ENCODE results near the gene CDCA7L.

CDCA7L gene, protein sequence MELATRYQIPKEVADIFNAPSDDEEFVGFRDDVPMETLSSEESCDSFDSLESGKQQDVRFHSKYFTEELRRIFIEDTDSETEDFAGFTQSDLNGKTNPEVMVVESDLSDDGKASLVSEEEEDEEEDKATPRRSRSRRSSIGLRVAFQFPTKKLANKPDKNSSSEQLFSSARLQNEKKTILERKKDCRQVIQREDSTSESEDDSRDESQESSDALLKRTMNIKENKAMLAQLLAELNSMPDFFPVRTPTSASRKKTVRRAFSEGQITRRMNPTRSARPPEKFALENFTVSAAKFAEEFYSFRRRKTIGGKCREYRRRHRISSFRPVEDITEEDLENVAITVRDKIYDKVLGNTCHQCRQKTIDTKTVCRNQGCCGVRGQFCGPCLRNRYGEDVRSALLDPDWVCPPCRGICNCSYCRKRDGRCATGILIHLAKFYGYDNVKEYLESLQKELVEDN

GRCh38 chr7:21945454-21946221 is at the start of gene CDCA7L:
TSS of gene CDCA7L (minus strand) at chr7:21945899. CDS start at chr7:21945804, 95 bp downstream.
- DNase-seq (ENCODE audit: low read depth) = peak; percentile 78

GRCh38 chr7:21986096-21986495 is 40.4 kb upstream of the CDCA7L start:
- no peak for DNase-seq (ENCODE audit: low read depth)

DNA sequence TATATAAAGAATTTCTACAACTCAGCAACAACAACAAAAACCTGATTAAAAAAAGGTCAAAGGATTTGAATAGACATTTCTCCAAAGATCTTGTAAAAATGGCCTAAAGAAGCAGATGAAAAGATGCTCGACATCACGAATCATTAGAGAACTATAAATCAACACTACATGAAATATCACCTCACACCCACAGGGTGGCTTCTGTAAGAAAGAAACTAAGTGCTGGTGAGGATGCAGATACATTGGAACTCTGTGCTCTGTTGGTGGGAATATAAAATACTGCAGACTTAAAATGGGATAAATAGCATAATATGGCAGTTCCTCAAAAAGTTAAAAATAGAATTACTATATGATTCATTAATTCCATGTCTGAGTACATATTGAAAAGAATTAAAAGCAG is 38.3 kb upstream of the CDCA7L start:
- no peak for DNase-seq (ENCODE audit: low read depth)

GRCh38 chr7:21983056-21983455 is 37.4 kb upstream of the CDCA7L start:
- no peak for DNase-seq (ENCODE audit: low read depth)

DNA sequence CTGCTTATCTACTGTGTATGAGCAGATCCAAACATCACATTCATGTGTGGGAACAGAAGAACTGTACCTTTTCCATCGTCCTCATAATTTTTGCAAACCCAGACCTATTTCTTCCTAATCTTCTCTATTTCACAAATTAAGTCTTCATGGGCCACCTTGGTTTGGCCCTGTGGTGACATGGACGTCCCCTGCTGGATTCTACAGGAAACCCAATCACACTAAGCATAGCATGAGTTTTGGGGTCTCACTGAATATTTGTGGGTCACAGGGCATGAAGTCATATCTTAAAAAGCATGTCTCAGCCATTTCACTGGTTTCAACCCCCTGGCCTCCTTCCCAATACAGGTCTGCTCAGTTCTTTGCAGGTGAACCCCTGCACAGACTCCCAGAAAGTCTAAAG is 35.8 kb upstream of the CDCA7L start:
- DNase-seq (ENCODE audit: low read depth) = no peak

- DNase-seq (ENCODE audit: low read depth) = no peak
Observed at GRCh38 chr7:21980926-21981500, 35.3 kb upstream of the CDCA7L start.

DNA sequence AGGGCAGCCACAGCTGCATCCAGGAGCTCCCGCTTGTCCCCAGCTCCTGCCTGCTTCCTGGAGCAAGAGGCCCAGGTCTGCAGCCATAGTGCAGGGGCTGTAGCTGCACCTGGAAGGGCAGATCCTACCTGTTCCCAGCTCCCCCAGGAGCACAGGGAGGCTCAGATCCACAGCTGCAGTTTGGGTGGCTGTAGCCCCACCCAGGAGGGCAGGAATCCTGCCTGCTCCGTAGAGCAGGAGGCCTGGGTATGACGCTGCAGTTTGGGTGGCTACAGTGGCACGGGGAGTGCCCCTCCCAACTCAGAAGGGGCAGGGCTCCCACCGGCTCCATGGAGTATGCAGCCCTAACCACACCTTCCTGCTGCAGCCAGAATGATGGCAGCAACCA is 26.7 kb upstream of the CDCA7L start:
- DNase-seq (ENCODE audit: low read depth) = no peak

DNA sequence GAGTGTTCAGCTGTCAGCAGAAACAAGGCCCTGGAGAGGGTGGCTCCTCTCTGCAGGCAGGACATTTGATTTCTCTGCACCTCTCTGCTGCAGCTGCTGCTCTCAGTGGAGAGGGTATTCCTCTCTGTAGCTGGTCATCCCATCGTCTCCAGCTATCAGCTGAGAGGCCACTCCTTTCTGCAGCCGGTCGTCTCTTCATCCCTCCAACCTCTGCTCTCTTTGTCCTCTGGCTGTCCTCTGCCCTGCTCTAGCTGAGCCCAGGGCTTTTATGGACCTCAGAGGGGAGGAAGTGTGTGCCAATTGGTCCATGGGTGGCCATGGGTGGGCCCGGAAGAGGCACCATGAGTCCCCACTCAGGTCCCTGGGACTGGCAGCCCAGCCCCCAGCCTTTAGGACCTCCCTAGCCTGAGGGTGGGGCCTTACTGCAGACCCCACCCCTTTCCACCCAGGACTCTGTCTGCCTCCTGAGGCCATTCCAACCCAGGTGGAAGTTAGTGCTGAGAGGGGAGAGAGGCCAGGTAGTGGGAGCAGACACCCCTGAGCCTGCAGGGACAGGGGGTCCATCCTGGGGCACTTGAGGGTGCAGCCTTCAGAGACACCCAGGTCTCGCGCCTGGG is 26.2 kb upstream of the CDCA7L start:
- DNase-seq (ENCODE audit: low read depth) = no peak

- DNase-seq (ENCODE audit: low read depth) = no peak
Observed at GRCh38 chr7:21969822-21970221, 24.1 kb upstream of the CDCA7L start.

DNA sequence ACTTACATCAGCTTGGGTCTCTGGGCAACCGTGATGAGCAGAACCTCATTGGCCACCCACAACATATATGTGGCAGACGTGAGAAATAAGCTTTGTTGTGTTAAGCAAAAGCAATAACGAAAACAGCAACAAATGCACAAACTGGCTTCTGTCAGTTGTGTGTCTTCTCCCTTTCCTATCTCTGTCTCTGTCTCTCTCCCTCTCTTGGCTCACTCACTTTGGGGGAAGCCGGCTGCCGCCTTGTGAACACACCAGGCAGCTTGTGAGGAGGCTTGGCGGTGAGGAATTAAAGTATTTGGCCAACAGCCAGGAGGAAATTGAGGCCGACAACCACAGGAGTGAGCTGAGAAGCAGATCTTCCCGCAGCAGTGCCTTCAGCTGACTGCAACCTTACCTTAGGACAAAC is 21.9 kb upstream of the CDCA7L start:
- DNase-seq (ENCODE audit: low read depth) = no peak

GRCh38 chr7:21966271-21966670 is 20.6 kb upstream of the CDCA7L start:
- DNase-seq (ENCODE audit: low read depth) = no peak

GRCh38 chr7:21965291-21965690 is 19.6 kb upstream of the CDCA7L start:
- no peak for DNase-seq (ENCODE audit: low read depth)

DNA sequence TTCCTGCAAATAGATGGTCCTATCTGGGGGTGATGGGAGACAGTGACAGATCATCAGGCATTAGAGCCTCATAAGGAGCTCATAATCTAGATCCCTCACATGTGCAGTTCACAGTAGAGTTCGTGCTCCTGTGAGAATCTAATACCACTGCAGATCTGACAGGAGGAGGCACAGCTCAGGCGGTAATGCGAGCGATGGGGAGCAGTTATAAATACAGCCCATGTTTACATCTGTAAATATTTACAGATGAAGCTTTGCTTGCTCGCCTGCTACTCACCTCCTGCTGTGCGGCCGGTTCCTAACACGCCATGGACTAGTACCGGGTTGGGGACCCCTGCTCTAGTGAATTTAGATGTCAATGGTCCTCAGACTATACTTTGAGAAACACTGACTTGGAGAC is 17.0 kb upstream of the CDCA7L start:
- no peak for DNase-seq (ENCODE audit: low read depth)

DNA sequence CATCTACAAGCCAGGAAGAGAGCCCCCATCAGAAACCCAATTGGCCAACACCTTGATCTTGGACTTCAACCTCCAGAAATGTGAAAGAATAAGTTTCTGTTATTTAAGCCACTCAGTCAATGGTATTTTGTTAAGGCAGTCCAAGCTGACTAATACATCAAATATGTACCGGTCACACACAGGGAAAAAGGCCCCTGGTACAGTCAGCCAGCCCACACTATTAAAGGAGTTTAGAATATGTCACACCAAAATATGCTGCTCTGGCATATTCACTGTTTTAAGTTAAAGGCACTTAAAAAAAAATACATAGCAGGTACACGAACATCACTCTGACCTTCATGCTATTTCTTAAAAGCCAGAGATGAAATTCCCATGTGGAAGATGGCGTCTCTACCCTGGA is 15.2 kb upstream of the CDCA7L start:
- peak; percentile 84 for DNase-seq (ENCODE audit: low read depth)

- no peak for DNase-seq (ENCODE audit: low read depth)
Observed at GRCh38 chr7:21959387-21959776, 13.7 kb upstream of the CDCA7L start.

GRCh38 chr7:21953781-21954180 is 8.1 kb upstream of the CDCA7L start:
- no peak for DNase-seq (ENCODE audit: low read depth)

DNA sequence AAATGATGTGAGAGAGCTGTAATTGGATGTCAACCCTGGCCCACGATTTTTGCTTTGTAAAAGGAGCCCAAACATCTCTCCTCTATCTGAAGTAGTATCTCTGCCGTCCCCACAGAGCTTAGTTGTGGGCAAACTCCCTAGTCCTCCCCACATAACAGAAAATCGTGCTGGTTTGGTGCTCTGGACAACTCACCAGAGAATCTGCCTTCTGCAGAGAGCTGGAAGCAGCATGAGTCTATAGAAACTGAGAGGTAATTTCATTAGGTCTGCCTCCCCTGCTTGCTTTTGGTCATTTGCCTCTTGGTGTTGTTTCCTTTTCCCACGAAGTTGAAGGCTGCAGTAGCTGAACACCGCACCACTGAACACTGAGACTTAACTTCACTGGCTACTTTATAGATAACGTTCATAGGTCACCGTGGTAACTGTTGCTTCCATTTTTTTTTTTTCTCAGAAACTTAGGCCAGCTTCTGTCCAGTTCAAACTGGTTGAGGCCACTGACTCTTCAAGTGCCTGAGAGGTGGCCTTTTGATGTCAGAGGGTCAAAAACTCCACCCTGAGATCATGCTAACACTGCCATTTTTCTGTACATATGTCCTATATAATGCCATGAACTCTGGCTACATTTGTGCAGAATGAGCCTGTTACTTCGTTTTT is 3.3 kb upstream of the CDCA7L start:
- no peak for DNase-seq (ENCODE audit: low read depth)

DNA sequence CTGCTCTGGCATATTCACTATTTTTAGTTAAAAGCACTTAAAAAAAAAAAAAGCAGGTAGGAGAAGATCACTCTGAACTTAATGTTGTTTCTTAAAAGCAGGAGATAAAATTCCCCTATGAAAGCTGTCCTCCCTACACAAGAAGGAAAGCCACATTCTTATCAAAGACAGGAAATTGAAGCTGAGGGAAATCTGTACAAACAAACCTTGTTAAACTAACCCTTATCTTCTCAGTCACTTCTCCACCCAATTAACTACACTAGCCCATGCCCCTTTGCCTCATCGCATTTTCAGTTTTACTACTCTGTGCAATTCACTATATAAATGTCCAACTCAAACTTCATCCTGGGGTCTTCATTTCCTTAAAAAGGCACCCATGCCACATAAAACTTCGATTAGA is 2.7 kb upstream of the CDCA7L start:
- DNase-seq (ENCODE audit: low read depth) = no peak

GRCh38 chr7:21947946-21948345 is 2.2 kb upstream of the CDCA7L start:
- no peak for DNase-seq (ENCODE audit: low read depth)

DNA sequence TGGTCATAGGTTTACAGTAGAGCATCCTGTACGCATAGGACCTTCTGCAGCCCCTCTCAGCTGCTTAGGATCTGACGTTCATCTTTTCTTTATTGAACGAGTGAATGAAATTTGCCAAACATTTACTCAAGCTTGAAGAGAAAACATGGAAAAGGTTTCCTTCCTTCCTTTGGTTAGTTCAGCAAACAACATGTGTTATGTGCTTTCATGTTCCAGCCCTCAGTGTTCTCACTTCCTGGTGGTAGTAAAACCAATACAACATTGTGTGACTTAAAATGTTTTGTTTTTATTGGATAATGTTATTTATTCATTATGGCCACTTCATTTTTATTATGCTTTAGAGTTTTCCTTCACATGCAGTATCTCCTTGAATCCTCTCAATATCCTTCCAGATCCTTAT is 1.4 kb upstream of the CDCA7L start:
- DNase-seq (ENCODE audit: low read depth) = no peak

- no peak for DNase-seq (ENCODE audit: low read depth)
Observed at GRCh38 chr7:21946222-21946709, 567 bp upstream of the CDCA7L start.
